ENCODE measurements around the gene SAP30L.

GRCh38 chr5:154411338-154411737 lies 34.5 kb upstream of the SAP30L start:
- TF ChIP-seq EP300 (IDR thresholded peaks at IDR 0.05) (no peak), POLR2A (IDR thresholded peaks at IDR 0.05) (no peak), POLR2AphosphoS5 (IDR thresholded peaks at IDR 0.05) (no peak), CTCF (IDR thresholded peaks at IDR 0.05) (no peak)
